T-helper 2 cell (primary cell): ENCODE data around the gene ANKRD53.
"Not testable (repeated sequence)": the region's sequence is repeated elsewhere in the genome, so short reads cannot be mapped to it uniquely, and the experiment has no call there.

Experiments
- DNase-seq, 5 experiments: peaks; one replicate each; pipeline versions ENCODE4 v3.0.0 to v3.0.0-alpha.2; 2012 to 2022

The ANKRD53 gene

DNA sequence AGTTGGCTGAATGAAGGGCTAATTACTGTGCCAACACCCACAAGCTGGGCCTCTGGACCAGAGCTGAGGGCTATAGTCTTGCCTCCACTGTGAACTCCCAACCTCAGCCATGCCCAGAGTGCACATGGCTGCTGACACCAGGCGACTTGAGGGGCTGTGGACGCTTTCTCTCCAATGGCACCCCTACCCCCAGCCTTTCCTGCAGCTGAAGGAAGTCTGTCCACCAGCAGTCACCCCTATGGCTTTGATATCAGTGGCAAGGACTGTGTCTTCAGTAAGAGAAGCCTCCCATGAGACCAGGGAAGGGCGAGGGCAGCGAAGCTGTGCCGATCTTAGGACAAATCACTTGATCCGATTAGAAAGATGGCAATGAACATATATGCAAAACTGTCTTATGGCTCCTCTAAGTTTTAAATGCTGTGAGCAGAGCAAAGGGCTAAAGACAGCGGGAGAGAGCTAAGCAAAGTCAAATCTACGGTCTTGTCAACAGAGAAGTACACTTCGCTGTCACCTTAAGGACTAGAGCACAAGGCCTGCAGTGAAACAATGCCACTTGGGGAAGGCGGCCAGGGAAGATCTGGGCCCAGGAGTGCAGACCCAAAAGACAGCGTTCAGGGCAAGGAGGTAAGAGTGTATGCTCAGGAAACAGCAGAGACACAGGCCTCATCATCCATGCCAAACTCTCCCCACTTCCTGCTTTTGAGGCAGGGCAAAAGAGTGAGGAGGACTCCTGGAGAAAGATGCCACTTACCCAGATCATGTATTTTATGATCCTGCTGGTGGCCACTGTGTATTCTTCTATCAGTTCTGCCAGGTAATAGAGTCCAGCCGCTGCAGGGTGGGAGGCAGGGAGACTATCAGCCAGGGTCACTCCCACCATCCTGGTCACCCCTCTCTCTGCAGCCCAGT is 14.8 kb downstream of the ANKRD53 start:
- DNase-seq: peak in 1 of 5 experiments; percentile 25

DNA sequence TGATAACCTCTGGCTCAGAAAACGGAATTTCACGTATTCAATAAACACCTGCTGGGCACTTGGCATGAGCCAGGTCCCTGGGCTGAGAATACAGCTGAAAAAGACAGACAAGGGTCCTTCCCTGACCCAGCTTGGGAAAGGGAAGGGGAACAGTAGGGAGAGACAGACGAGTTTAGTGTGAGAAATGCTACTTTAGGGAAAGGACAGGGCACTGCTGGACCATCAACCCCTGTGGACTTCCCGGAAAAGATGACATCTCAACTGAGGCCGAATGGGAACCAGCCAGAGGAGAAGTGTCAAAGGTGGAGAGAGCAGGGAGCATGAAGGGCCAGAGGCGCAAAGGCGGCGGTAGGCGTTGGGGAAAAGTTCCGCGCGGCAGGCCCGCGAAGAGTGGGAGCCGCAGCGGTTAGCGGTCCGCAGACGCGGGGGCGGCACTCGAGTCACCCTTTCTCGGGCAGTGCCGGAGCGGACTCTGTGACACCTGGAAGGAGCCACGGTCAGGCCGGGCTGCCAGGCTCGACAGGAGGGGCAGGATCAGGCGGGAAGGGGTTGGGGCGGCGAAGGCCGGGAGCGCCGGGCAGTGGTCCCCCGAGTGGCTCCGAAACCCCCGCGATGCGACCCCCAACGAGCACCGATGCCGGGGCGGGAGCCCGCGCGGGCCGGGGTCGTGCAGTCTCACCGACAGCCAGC is 15.7 kb downstream of the ANKRD53 start:
- DNase-seq: peak in 3 of 5 experiments; percentile 9 to 39 (median 23)

DNA sequence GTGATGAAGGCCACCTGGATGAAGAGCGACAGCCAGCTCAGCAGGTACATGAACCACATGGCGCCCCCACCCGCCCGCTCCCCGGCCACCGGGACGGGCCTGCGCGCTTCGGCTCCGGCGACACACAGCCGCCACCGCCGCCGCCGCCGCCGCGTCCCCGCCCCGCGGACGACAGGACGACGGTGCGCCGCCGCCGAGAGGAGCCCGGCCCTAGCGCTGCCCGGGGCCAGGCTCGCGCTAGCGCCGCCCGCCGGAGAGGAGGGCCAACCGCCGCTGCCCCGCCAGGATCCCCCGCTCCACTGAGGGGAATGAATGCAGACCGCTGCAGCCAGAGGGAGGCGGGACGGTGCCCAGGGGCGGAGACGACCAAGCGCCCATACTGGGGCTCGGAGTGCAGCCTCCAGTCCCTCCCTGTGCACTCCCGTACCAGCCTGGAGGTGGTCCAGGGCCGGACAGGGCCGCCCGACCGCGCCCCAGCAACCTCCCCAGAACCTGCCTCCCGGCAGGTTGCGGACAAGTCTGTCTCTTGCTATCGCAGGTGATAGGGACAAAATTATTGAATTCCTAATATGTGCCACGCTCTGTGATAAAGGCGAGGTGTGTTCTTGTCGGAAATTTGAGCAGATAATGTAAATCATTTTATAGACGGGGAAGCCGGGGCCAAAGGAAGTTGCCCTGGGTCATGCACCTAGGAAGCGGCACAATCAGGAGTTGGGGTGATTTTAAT is 16.4 kb downstream of the ANKRD53 start, which contains the start of gene TEX261:
TSS of gene TEX261 (minus strand) at position 175 of the 727 bp plus-strand sequence. CDS start at position 59, 116 bp downstream.
- peak; percentile 80 to 94 (median 86) for DNase-seq

DNA sequence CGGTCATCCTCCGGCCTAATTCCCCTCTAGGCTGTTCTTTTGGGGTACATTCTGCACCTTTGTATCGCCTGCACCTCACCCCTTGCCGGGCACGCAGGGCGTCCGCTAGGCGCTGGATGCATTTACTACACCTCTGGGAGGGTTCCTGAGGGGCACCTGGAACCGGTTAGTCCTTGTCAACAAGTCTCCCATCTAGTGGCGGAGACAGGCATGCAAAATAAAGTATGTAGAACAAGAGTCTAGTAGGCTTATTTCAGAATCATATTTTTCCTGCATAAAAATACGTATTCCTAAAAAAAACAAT is 16.9 kb downstream of the ANKRD53 start:
- peak in 3 of 5 experiments; percentile 44 to 80 (median 44) for DNase-seq

DNA sequence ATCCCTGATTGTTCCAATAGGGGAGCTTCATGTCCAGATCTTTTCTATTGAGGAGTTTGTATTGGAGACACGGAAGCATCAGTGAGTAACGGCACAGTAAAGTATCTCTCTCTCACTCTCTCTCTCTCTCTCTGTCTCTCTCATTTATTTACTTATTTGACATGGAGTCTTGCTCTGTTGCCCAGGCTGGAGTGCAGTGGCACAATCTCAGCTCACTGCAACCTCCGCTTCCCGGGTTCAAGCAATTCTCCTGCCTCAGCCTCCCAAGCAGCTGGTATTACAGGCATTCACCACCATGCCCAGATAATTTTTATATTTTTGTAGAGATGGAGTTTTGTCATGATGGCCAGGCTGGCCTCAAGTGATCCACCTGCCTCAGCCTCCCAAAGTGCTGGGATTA is 20.5 kb downstream of the ANKRD53 start:
- DNase-seq: not testable (repeated sequence)

DNA sequence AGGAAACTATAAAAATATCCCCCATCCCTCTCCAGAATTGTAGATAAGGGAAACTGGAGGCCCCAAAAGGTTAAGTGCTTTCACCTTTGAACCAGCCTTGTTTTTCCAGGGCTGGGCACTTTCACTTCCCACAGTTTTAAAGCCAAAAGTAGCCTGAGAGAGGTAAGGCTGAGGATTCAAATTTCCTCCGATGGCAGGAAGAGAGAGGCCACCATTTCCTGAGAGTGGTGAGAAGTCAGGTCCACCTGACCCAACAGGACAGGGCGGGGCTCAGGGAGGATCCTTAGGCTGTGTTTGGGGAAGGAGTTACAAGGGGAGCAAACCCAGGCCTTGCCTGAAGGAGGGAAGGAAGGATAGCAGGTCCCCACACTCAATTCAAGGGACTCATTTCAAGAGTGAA is 20.9 kb downstream of the ANKRD53 start:
- DNase-seq: no peak

DNA sequence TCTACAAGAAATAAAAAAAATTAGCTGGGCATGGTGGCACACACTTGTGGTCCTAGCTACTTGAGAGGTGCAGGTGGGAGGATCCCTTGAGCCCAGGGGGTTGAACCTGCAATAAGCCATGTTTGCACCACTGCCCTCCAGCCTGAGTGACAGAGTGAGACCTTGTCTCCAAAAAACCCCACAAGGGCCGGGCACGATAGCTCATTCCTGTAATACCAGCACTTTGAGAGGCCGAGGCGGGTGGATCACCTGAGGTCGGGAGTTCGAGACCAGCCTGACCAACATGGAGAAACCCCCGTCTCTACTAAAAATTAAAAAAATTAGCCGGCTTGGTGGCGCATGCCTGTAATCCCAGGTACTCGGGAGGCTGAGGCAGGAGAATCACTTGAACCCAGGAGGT is 21.5 kb downstream of the ANKRD53 start:
- DNase-seq: not testable (repeated sequence)

DNA sequence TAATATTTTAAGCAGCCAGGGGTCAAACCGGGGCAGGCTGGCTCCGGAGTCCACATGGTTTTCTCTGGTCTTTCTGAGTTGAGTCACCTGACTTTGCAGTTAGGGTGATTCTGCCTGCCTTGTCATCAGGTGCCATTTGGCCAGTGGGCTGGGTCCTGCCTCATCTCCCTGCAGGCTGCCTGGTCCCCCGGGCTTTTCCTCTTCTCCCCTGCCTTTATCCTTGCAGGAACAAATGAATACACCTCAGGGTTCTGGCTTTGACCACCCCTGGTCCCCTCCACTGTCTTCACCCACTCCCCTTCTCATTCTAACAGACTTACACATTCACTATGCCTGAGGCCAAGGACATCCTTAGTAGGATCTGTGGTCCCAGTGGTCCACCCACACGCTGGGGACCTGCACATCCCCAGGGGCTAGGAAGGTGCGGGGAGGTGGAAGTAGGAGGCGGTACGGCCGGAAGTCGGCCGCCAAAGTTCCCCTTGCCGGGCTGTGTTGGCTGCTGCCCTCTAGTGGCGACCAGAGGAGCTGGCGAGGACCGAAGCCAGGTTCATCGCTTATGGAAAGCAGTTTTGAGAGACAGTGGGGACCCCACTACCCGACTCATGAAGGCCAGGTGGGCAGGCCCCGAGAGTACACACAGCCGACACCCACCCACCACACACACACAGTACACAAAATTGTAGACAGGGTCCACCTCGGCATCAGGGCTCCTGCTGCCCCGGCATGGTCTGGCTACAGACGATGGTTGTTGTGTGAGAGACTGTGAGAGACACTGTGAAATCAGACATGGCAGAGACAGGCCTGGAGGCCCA is 22.6 kb downstream of the ANKRD53 start:
- peak; percentile 57 to 86 (median 66) for DNase-seq

DNA sequence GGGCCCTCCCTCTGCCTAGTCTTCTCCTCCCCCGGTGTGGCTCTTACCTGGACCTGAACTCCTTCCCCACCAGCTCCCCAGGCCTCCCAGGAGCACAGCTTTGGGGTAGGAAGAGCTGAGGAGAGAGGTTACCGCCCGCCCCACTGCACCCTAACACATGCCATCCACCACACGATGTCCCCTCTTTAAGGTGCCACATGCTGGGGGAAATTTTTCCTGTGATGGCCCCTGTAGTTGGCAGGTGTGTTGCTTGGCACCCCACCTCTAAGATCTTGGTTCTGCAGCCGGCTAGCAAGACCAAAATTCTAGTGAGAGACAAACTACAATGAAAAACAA is 23.1 kb downstream of the ANKRD53 start:
- DNase-seq: no peak

DNA sequence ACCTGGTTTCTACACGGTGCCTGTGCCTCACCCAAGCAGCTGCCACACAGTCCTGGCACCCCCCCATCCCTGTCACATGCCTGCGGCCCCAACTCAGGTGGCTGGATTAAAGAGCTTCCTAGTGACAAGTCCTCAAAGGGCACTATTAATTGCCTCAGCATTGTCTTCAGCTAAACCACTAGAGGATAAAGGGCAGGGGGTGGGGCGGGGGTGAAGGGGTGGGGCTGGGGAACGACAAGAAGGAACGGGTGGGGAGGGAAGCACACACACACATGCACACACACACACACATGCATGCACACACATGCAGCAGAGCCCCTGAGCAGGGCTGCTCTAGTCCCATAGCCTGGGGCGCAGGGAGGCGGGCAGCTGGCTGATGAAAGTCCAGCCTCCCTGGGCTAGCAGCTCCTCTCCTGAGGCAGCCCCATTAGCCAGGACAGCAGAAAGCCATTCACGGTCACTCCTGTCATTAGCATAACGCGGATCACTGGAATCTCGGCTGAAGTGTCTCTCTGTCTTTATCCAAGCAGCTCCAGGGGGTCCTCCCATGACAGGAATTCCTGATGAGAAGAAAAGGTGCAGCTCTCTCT is 23.6 kb downstream of the ANKRD53 start:
- DNase-seq: no peak

DNA sequence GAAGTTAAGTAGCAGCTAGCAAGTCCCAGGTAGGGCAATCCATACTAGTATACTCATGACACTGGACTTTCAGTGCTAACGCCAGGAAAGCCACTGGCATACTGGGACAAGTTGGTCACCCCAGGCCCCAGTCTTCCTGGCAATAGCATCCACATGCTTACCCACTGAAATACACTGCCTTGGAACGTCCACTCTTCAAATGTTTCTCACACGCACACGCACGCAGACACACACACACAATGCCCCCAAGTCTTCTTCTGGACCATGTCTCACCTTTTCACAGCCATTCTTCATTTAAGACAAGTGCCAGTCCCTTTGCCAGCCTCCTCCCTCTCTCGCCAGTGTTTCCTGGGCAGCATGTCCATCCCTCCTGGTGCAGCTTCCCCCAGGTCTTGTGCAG is 25.0 kb downstream of the ANKRD53 start:
- DNase-seq: no peak

DNA sequence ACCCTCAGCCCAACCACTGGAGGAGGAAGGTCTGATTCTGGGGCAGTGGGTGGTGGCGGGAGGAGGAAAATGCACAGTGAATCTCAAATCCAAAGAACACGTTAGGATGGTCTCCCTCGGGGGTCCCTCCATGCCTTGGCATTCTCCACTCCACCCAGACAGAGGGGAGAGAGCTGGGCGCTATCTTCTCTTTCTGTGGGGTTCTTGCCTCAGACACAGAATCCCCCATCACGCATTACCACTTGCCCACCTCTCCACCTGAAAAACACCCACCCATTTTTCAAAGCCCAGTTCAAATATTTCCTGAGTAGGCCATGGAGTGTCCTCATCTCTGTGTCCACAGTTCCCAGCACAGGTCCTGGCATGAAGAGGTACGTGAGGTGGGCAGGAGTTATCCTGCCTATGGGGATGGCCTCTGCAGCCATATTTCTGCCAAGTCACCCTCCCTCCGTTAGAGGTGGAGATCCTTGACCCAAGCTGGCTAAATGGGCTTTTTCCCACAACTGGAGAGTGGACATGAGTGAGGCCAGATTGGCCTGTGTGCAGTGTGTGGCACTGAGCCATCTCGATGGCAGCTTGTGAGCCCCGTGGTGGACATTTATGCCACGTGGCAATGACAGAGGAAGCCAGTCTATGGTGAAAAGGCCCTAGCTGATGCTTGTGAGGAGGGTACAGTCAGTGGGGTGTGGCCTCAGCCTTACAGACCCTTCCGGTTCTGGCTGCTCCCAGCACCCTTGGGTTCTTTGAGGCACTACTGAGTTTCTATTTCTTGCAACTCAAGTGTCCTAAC is 25.7 kb downstream of the ANKRD53 start:
- no peak for DNase-seq

DNA sequence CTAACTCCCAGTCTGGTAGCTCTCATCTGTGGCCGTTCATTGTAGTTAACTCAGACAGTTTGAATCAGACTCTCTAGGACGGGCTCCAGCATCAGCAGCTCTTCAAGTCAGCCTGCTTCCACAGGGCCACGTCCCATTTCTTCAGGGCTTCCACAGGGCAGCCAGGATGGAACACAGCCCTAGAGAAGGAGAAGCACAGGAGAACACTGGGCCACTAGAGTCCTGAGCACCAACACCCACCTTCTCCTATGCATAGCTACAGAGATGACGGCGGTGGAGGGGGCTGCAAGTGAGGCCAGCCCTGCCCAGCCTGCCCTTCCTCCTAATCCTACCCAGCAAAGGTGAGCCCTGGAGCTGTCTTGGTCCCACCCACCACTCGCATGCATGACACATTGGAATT is 26.4 kb downstream of the ANKRD53 start:
- DNase-seq: no peak

DNA sequence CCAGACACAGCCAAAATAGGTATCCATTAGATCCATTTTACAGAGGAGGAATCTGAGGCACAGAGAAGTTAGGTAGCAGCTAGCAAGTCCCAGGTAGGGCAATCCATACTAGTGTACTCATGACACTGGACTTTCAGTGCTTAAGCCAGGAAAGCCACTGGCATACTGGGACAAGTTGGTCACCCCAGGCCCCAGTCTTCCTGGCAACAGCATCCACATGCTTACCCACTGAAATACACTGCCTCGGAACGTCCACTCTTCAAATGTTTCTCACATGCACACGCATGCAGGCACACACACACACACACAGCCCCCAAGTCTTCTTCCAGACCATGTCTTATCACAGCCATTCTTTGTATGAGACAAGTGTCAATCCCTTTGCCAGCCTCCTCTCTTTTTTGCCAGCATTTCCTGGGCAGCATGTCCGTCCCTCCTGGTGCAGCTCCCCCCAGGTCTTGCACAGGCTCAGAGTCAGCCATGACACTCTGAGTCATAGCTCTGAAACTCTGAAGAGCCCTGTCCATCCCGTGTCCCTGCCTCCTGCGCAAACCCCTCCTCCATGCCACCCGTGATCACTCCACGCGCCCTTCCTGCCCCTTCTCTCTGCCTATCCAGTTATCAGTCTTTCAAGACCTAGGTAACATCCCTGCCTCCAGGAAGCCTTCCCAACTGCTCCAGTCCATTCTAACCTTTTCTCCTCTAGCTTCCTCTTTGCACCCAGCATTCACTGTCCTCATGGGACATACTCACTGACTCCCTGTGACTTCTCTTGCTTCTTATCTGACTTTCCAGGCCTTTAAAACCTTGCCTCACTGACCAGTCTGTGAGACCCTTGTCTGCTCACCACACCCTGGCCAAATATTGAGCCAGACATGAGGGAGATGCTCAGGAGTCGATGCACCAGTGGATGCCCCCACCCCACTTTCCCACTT is 27.1 kb downstream of the ANKRD53 start:
- DNase-seq: no peak

DNA sequence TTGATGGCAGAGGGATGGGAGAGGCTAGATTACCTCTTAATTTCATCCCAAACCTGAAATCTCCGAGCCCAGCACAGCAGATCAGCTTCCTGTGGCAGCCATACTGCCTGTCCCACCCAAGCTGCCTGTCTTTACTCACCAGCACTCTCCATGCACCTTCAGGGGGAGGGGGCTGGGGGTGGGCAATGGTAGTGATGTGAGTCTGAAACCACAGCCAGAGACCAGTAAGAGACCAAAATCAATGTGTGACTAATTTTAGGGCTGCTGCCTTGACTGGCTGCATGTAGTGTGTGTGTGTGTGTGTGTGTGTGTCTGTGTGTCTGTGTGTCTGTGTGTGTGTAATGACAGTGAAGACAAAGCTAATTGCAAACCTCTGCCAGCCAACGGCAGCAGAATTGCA is 27.9 kb downstream of the ANKRD53 start:
- DNase-seq: peak in 1 of 5 experiments; percentile 47

DNA sequence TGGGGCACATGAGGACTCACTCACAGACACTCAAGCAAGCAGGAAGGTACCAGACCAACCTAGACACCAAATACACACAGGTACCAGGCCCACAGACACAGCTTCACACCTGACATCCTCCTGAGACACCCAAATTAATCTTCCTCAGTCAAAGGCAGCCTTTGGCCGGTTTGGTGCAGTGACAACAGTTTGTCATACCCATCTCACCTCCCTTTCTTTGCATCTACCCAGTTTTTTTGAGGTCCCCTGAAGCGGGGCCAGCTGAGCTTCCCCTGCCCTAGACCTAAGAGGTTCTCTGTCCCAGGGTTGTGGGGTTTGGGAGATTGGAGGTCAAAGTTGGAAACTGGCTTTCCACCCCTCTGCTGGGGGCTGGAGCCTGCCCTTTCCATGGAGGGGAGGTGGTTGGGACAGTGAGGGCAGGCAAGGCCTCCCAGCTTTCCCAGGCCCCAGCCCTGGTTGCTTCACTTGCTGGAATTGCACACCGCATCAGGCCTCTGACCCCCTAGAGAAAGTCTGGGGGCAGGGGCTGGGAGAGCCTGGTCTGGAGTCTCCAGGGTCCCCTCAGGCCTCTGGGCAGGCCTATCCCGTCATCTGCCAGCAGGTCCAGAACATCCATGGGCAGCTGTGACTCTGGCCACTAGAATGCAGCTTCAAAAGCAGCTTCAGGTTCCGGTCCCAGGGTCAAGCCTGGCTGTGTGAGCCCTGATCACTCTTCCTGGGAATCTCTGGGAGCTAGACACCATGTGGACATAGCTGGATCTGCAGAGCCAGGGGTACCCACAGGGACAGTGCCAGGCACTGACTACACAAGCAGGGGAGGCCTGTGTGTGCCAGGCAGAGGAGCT is 28.7 kb downstream of the ANKRD53 start:
- DNase-seq: no peak

DNA sequence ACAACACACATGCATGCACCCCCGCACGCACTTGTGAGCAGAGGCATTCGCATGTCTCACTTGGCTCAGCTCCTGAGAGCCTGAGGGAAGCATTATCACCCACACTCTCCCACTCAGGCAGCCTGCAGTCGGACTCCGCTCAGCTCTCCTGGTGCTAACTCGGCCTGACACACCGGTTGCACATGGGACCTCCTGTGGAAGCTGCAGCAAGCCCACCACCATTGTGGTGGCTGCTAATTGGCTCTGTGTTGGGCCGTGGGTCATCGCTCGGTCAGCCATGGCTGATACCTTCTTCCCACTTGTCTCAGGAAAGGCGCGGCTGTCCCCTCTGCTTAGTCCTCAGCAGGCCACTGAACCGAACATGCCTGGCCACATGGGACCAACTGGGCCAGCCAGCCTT is 29.9 kb downstream of the ANKRD53 start:
- no peak for DNase-seq

DNA sequence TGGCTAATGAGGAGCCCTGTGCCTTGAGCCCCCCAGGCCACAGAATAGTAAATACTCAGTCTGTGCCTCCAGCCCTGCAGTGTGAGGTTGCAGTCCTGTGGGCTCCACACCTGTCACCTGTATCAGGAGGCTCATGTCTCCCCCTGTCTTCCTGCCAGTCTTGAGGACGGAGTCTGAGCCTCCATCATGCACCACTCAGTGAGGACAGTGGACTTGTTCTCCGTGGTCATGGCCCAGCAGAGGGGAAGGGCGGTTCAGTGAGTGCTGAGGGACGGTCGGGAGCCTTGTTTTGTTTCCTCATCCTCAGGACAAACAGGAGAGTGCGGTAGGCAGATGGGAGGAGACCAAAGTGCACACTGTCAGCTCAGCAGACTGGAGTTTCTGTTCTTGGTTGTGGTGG is 33.4 kb downstream of the ANKRD53 start:
- not testable (repeated sequence) for DNase-seq

DNA sequence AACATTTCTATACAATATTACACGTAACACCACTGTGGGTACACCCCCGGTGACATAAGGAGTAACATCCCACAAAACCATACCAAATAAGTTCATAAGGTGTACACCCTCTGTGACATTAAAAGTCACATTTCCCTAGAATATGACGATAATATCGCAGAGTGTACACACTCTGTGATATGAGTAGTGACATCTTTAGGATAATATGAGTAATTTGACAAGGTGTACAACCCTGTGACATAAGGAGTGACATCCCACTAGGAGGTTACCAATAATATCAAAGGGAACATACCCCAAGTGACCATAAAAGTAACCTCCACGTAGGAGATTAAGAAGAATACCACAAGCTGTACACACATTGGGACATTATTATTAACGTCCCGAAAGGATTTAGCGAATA is 40.2 kb downstream of the ANKRD53 start:
- no peak for DNase-seq
